Measurements from ENCODE around the gene GCHFR.

The GCHFR gene

DNA sequence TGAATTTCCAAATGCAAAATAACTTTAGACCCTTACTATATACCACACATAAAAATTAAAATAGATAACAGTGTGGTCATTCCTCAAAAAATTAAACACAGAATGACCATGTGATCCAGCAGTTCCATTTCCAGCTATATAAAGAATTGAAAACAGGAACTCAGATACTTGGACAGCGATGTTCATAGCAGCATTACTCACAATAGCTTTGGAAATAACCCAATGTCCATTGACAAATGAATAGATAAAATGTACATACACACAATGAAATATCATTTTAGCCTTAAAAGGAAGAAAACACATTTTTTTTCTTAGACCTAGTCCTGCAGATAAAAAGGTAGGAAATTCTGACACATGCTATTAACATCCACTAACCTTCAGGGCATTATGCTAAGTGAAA lies 42.2 kb upstream of the GCHFR start:
- Histone ChIP-seq H3K36me3 (ENCODE audit: control insufficient read depth, low read length) (peaks cover 89% of the 10 kb centered on the region), H3K27me3 (ENCODE audit: control insufficient read depth, low read length) (no peaks in the 10 kb centered on the region), H3K79me2 (ENCODE audit: control insufficient read depth, low read length) (no peaks in the 10 kb centered on the region; the same call in 1 of the 2 replicates), H3K27ac (ENCODE audit: low read depth, low read length) (no peak overlapping the region), H3K9me2 (replicated peaks; ENCODE audit: control insufficient read depth, low read length) (no peaks in the 10 kb centered on the region), H3F3A (ENCODE audit: control insufficient read depth, insufficient read depth) (peaks cover 15% of the 10 kb centered on the region), H3K4me2 (ENCODE audit: low read length) (no peak overlapping the region), H3K4me1 (ENCODE audit: control insufficient read depth, low read length) (no peaks in the 10 kb centered on the region), H3K4me3 (ENCODE audit: low read length) (no peak overlapping the region), H3K9me3 (ENCODE audit: control insufficient read depth, insufficient read depth, low read length) (no peaks in the 10 kb centered on the region), H4K20me1 (ENCODE audit: control insufficient read depth, insufficient read depth, low read depth, low read length) (peaks cover 3% of the 10 kb centered on the region; the same call in 1 of the 2 replicates)
- TF ChIP-seq EZH2phosphoT487 (IDR thresholded peaks at IDR 0.05; ENCODE audit: borderline replicate concordance, low read length): no peak
- TF ChIP-seq, protein P1, sequence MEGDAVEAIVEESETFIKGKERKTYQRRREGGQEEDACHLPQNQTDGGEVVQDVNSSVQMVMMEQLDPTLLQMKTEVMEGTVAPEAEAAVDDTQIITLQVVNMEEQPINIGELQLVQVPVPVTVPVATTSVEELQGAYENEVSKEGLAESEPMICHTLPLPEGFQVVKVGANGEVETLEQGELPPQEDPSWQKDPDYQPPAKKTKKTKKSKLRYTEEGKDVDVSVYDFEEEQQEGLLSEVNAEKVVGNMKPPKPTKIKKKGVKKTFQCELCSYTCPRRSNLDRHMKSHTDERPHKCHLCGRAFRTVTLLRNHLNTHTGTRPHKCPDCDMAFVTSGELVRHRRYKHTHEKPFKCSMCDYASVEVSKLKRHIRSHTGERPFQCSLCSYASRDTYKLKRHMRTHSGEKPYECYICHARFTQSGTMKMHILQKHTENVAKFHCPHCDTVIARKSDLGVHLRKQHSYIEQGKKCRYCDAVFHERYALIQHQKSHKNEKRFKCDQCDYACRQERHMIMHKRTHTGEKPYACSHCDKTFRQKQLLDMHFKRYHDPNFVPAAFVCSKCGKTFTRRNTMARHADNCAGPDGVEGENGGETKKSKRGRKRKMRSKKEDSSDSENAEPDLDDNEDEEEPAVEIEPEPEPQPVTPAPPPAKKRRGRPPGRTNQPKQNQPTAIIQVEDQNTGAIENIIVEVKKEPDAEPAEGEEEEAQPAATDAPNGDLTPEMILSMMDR (IDR thresholded peaks at IDR 0.05; ENCODE audit: low read depth, low read length, poor library complexity, severe bottlenecking): no peak

DNA sequence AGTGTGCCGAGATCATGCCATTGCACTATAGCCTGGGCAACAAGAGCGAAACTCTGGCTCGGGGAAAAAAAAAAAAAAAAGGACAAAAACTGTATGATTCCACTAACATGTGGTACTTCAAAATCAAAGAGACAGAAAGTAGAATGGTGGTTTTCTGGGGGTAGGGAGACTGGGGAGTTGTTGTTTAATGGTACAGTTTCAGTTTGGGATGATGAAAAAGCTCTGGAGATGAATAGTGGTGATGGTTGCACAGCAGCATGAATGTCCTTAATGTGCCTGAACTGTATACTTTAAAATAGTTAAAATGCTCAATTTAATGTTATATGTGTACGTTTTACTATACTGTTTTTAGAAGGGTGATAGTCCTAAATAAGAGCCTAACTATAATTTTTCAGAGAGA lies 41.5 kb upstream of the GCHFR start:
- no peaks in the 10 kb centered on the region for H3K9me3 ChIP-seq (ENCODE audit: control insufficient read depth, insufficient read depth, low read length)
- no peak overlapping the region for H3K27ac ChIP-seq (ENCODE audit: low read depth, low read length)
- no peaks in the 10 kb centered on the region for H3K4me1 ChIP-seq (ENCODE audit: control insufficient read depth, low read length)
- H3K79me2 ChIP-seq (ENCODE audit: control insufficient read depth, low read length): no peaks in the 10 kb centered on the region; the same call in 1 of the 2 replicates
- no peak overlapping the region for H3K4me2 ChIP-seq (ENCODE audit: low read length)
- H3F3A ChIP-seq (ENCODE audit: control insufficient read depth, insufficient read depth): peaks cover 15% of the 10 kb centered on the region
- no peaks in the 10 kb centered on the region for H3K9me2 ChIP-seq (replicated peaks; ENCODE audit: control insufficient read depth, low read length)
- peaks cover 85% of the 10 kb centered on the region for H3K36me3 ChIP-seq (ENCODE audit: control insufficient read depth, low read length)
- H4K20me1 ChIP-seq (ENCODE audit: control insufficient read depth, insufficient read depth, low read depth, low read length): peaks cover 3% of the 10 kb centered on the region; the same call in 1 of the 2 replicates
- no peak overlapping the region for H3K4me3 ChIP-seq (ENCODE audit: low read length)
- no peak for TF ChIP-seq EZH2phosphoT487 (IDR thresholded peaks at IDR 0.05; ENCODE audit: borderline replicate concordance, low read length)
- TF ChIP-seq, protein P1 (IDR thresholded peaks at IDR 0.05; ENCODE audit: low read depth, low read length, poor library complexity, severe bottlenecking): no peak
- no peaks in the 10 kb centered on the region for H3K27me3 ChIP-seq (ENCODE audit: control insufficient read depth, low read length)

DNA sequence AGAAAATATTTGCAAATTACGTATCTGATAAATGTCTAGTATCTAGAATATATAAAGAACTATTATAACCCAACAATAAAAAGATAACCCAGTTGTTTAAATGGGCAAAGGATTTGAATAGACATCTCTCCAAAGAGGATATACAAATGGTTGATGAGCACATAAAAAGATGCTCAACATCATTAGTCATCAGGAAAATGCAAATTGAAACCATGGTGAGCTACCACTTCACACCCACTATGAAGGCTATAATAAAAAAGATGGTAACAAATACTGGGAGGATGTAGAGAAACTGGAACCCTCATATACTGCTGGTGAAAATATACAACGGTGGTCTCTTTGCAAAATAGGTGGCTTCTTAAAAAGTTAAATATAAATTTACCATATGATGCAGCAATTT lies 40.9 kb upstream of the GCHFR start:
- H3F3A ChIP-seq (ENCODE audit: control insufficient read depth, insufficient read depth): peaks cover 15% of the 10 kb centered on the region
- H3K27ac ChIP-seq (ENCODE audit: low read depth, low read length): no peak overlapping the region
- no peaks in the 10 kb centered on the region; the same call in 1 of the 2 replicates for H3K79me2 ChIP-seq (ENCODE audit: control insufficient read depth, low read length)
- no peaks in the 10 kb centered on the region for H3K27me3 ChIP-seq (ENCODE audit: control insufficient read depth, low read length)
- no peak for TF ChIP-seq EZH2phosphoT487 (IDR thresholded peaks at IDR 0.05; ENCODE audit: borderline replicate concordance, low read length)
- TF ChIP-seq, protein P1 (IDR thresholded peaks at IDR 0.05; ENCODE audit: low read depth, low read length, poor library complexity, severe bottlenecking): no peak
- H3K4me3 ChIP-seq (ENCODE audit: low read length): no peak overlapping the region
- H3K4me1 ChIP-seq (ENCODE audit: control insufficient read depth, low read length): no peaks in the 10 kb centered on the region
- peaks cover 82% of the 10 kb centered on the region for H3K36me3 ChIP-seq (ENCODE audit: control insufficient read depth, low read length)
- no peak overlapping the region for H3K4me2 ChIP-seq (ENCODE audit: low read length)
- peaks cover 3% of the 10 kb centered on the region; the same call in 1 of the 2 replicates for H4K20me1 ChIP-seq (ENCODE audit: control insufficient read depth, insufficient read depth, low read depth, low read length)
- no peaks in the 10 kb centered on the region for H3K9me2 ChIP-seq (replicated peaks; ENCODE audit: control insufficient read depth, low read length)
- H3K9me3 ChIP-seq (ENCODE audit: control insufficient read depth, insufficient read depth, low read length): no peaks in the 10 kb centered on the region
